Gastrocnemius medialis (tissue), 4 donors: ENCODE results near the gene HIPK2.

Experiments
- CTCF ChIP-seq, 5 experiments: fragments of 450-650 bp in 3 of 5; fragments of 200-600 bp in 2 of 5; sonication (generic) in 2 of 5; IDR thresholded peaks in 4 of 5; conservative IDR thresholded peaks in 1 of 5; 1 replicate in 4 of 5; 2 replicates in 1 of 5; pipeline ENCODE4 v1.5.1; 2016 to 2019; ENCODE audit warnings: antibody characterized with exemption in 5 of 5, mild to moderate bottlenecking in 3 of 5, moderate library complexity in 3 of 5
- POLR2A ChIP-seq, 2 donors: fragments of 450-650 bp; IDR thresholded peaks; one replicate each; pipeline ENCODE4 v1.6.1; 2017; ENCODE audit warnings: antibody characterized with exemption in 2 of 2, mild to moderate bottlenecking in 2 of 2, moderate library complexity in 2 of 2

GRCh38 chr7:139695588-139695987, 82.2 kb downstream of the HIPK2 start:
- TF ChIP-seq CTCF (IDR thresholded peaks at IDR 0.05 in 4 of 5, conservative IDR thresholded peaks at IDR 0.05 in 1 of 5) (no peak), POLR2A (IDR thresholded peaks at IDR 0.05) (no peak)
